WERI-Rb-1 (cell line): ENCODE results near the gene SNX8.

Experiments
- DNase-seq: peaks from one replicate; pipeline ENCODE4 v3.0.0-alpha.2; 2020
- H3K27ac ChIP-seq: fragments of 250-450 bp; sonication (Bioruptor Pico); 2 replicates; pipeline ENCODE4 v1.5.1; 2020; ENCODE audit warnings: mild to moderate bottlenecking, moderate library complexity
- H3K27me3 ChIP-seq: fragments of 250-450 bp; sonication (Bioruptor Pico); 2 replicates; pipeline ENCODE4 v1.5.1; 2021; ENCODE audit warnings: mild to moderate bottlenecking, low read depth, moderate library complexity; ENCODE audit not compliant: insufficient read depth, severe bottlenecking
- H3K36me3 ChIP-seq: fragments of 250-450 bp; sonication (Bioruptor Pico); 2 replicates; pipeline ENCODE4 v1.5.1; 2020; ENCODE audit warnings: mild to moderate bottlenecking, moderate library complexity
- H3K4me3 ChIP-seq: 2 replicates; pipeline ENCODE4 v1.5.1; 2011; ENCODE audit warnings: low read depth, mild to moderate bottlenecking, control low read depth, low read length
- H3K9me3 ChIP-seq: fragments of 250-450 bp; sonication (Bioruptor Pico); 2 replicates; pipeline ENCODE4 v1.5.1; 2021; ENCODE audit warnings: mild to moderate bottlenecking, moderate library complexity; ENCODE audit not compliant: severe bottlenecking
- CTCF ChIP-seq: IDR thresholded peaks from 2 replicates; pipeline ENCODE4 v1.5.1; 2011; ENCODE audit warnings: low read depth, mild to moderate bottlenecking, control low read depth, inconsistent platforms, low read length

Gene SNX8

GRCh38 chr7:2266911-2267310, 47.3 kb downstream of the SNX8 start:
- peak overlapping the region; percentile 95 for H3K27ac ChIP-seq
- peaks cover 27% of the 10 kb centered on the region for H3K36me3 ChIP-seq
- H3K9me3 ChIP-seq = no peaks in the 10 kb centered on the region
- no peak for TF ChIP-seq CTCF
- DNase-seq = peak; percentile 82
- no peak overlapping the region for H3K4me3 ChIP-seq
- no peaks in the 10 kb centered on the region for H3K27me3 ChIP-seq

GRCh38 chr7:2264158-2264557, 50.1 kb downstream of the SNX8 start:
- H3K9me3 ChIP-seq = no peaks in the 10 kb centered on the region
- no peak overlapping the region for H3K4me3 ChIP-seq
- H3K27ac ChIP-seq = no peak overlapping the region
- no peaks in the 10 kb centered on the region for H3K27me3 ChIP-seq
- TF ChIP-seq CTCF = no peak
- DNase-seq = no peak
- H3K36me3 ChIP-seq = peaks cover 37% of the 10 kb centered on the region

GRCh38 chr7:2263176-2263575, 51.1 kb downstream of the SNX8 start:
- no peak for DNase-seq
- peak overlapping the region; percentile 60 for H3K27ac ChIP-seq
- H3K4me3 ChIP-seq = no peak overlapping the region
- TF ChIP-seq CTCF = no peak
- H3K27me3 ChIP-seq = no peaks in the 10 kb centered on the region
- H3K36me3 ChIP-seq = peaks cover 37% of the 10 kb centered on the region
- no peaks in the 10 kb centered on the region for H3K9me3 ChIP-seq

- Histone ChIP-seq H3K27me3 (no peaks in the 10 kb centered on the region), H3K36me3 (peaks cover 46% of the 10 kb centered on the region), H3K4me3 (no peak overlapping the region), H3K9me3 (no peaks in the 10 kb centered on the region), H3K27ac (no peak overlapping the region)
- no peak for DNase-seq
- TF ChIP-seq CTCF = no peak
Measured at GRCh38 chr7:2261611-2262010, 52.6 kb downstream of the SNX8 start.

- Histone ChIP-seq H3K9me3 (no peaks in the 10 kb centered on the region), H3K36me3 (peaks cover 53% of the 10 kb centered on the region), H3K27me3 (no peaks in the 10 kb centered on the region), H3K4me3 (no peak overlapping the region), H3K27ac (no peak overlapping the region)
- no peak for TF ChIP-seq CTCF
- DNase-seq = no peak
Measured at GRCh38 chr7:2260820-2261219, 53.4 kb downstream of the SNX8 start.

GRCh38 chr7:2259480-2259879, 54.8 kb downstream of the SNX8 start:
- H3K27ac ChIP-seq = no peak overlapping the region
- H3K9me3 ChIP-seq = no peaks in the 10 kb centered on the region
- H3K4me3 ChIP-seq = no peak overlapping the region
- no peak for TF ChIP-seq CTCF
- DNase-seq = no peak
- H3K27me3 ChIP-seq = no peaks in the 10 kb centered on the region
- peaks cover 61% of the 10 kb centered on the region for H3K36me3 ChIP-seq
